Ovary (tissue), 9 donors: Measurements from ENCODE around the gene ULK2. TPM values are rescaled to one million over a fixed set of nuclear protein-coding genes. Genes with fewer than 3 reads are reported as not detected.
A peak's percentile ranks its signal among the peaks of the same experiment; 100 is the strongest.

Experiments used
- DNase-seq, 5 donors: peaks; one replicate each; pipeline ENCODE4 v3.0.0-alpha.2; 2019 to 2020
- H3K27ac ChIP-seq, 2 donors: fragments of 200-600 bp; one replicate each; pipeline versions ENCODE4 v1.5.1 to v1.8.0; 2019 to 2022
- H3K27me3 ChIP-seq: fragments of 200-600 bp; one replicate; pipeline ENCODE4 v1.8.0; 2022
- H3K36me3 ChIP-seq: fragments of 200-600 bp; sonication (generic); one replicate; pipeline ENCODE4 v1.5.1; 2019
- H3K4me1 ChIP-seq: one replicate; pipeline ENCODE4 v1.8.1; 2013; ENCODE audit warnings: mild to moderate bottlenecking, moderate library complexity; ENCODE audit not compliant: insufficient read depth
- H3K4me3 ChIP-seq: fragments of 200-600 bp; sonication (generic); one replicate; pipeline ENCODE4 v1.5.1; 2017
- H3K9me3 ChIP-seq, 2 donors: fragments of 200-600 bp in 1 of 2; sonication (generic) in 1 of 2; one replicate each; pipeline versions ENCODE4 v1.5.1 to v1.8.1; 2013 to 2019; ENCODE audit warnings: mild to moderate bottlenecking in 1 of 2, moderate library complexity in 1 of 2
- EP300 ChIP-seq: sonication (generic); formaldehyde crosslinking; IDR thresholded peaks from one replicate; pipeline ENCODE4 v1.6.1; 2017; ENCODE audit warnings: antibody characterized with exemption
- POLR2A ChIP-seq: fragments of 450-650 bp; IDR thresholded peaks from one replicate; pipeline ENCODE4 v1.6.1; 2017; ENCODE audit warnings: antibody characterized with exemption, mild to moderate bottlenecking, moderate library complexity
- WGBS, 3 donors: extraction: QIAGEN DNeasy Blood & Tissue Kit in 1 of 3; methylation state at CpG; one replicate each; pipeline versions ENCODE4 v1.1.5 to v1.1.7; 2013 to 2017; 5-methylcytosine and 5-hydroxymethylcytosine counted together
- intact Hi-C, 4 donors: fragments of 100-400 bp; cut with DNase I; formaldehyde crosslinking; loops; one replicate each; pipeline versions ENCODE4 v1.11.0 to v1.15.1; 2022 to 2023
- polyA plus RNA-seq, 2 donors: library from polyadenylated mRNA; stranded (reverse); fragments of 200-250 nt in 1 of 2; fragments of 350-450 nt in 1 of 2; fragmentation: Illumina TruSeq in 1 of 2; extraction: RNeasy Lipid Tissue Mini Kit (QIAGEN cat#74804) in 1 of 2; gene quantifications; one replicate each; pipeline ENCODE4 v1.2.3, GENCODE V29; 2013 to 2014
- total RNA-seq, 7 donors: library from RNA; depleted of rRNA in 2 of 7; stranded (reverse); fragments of >200 nt in 2 of 7; fragmentation: NEBNext Ultra II Directional in 3 of 7; extraction: Animal tissue kit (Norgen Biotek cat#: 25700) in 3 of 7; gene quantifications; one replicate each; pipeline versions ENCODE4 v1.1.0 to v1.2.4, GENCODE V29; 2016 to 2023
- TF ChIP-seq, protein P1 (sequence below), 3 donors: fragments of 450-650 bp in 2 of 3; fragments of 200-600 bp in 1 of 3; IDR thresholded peaks; one replicate each; pipeline versions ENCODE4 v1.5.1 to v1.8.0; 2016 to 2022; ENCODE audit warnings: antibody characterized with exemption in 3 of 3, mild to moderate bottlenecking in 1 of 3
- donor health status: DM: no; HTN: no; CAD: no; lungs with moderate emphysema.
- donor health status: DM: no; HTN: no; CAD: no.
- donor health status: Bipolar disorder and iron deficiency.
- donor health status: DM: yes; HTN: yes; CAD: no.
- donor health status: DM: no; HTN: no; CAD: no.
- donor health status: DM: yes; HTN: yes; CAD: no.

The ULK2 gene
- total and polyA plus RNA-seq, 9 donors: 13.8 to 24.5 (median 20.8) TPM

DNA sequence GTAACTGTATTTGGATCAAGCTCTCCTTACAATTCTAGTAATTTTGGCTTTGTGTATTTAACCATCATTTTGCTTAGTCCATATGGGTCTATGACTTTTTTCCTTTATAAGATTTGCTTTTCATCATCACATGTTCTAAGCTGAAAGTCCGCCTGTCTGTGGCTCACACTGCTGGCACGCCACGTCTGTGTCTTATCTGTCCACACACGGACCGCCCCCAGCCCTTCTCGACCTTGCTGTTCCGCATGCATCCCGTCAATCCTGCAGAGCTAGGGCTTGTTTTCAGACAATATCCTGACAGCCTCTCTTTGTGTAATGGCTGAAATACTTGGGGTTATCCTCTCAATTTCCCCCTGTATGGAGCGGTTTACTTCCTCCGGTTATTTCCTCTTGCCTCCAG, 111.2 kb downstream of the ULK2 start:
- Histone ChIP-seq H3K4me1 (no peaks in the 10 kb centered on the region), H3K4me3 (no peak overlapping the region), H3K36me3 (no peaks in the 10 kb centered on the region), H3K9me3 (no peaks in the 10 kb centered on the region), H3K27me3 (no peaks in the 10 kb centered on the region), H3K27ac (no peak overlapping the region)
- intact Hi-C loops: loop anchor here in 2 of 4 donors (5.0 to 10.0 kb wide), 2 partner anchors 104 to 392 kb away; partner anchors contain the start of gene B9D1 (in 1 of the 2)
- WGBS, 3 donors: 28 to 50% (median 33%) methylated on average over 10 of the region's 10 CpGs
- DNase-seq: no peak
- TF ChIP-seq POLR2A (no peak), EP300 (no peak)
- TF ChIP-seq, protein P1, sequence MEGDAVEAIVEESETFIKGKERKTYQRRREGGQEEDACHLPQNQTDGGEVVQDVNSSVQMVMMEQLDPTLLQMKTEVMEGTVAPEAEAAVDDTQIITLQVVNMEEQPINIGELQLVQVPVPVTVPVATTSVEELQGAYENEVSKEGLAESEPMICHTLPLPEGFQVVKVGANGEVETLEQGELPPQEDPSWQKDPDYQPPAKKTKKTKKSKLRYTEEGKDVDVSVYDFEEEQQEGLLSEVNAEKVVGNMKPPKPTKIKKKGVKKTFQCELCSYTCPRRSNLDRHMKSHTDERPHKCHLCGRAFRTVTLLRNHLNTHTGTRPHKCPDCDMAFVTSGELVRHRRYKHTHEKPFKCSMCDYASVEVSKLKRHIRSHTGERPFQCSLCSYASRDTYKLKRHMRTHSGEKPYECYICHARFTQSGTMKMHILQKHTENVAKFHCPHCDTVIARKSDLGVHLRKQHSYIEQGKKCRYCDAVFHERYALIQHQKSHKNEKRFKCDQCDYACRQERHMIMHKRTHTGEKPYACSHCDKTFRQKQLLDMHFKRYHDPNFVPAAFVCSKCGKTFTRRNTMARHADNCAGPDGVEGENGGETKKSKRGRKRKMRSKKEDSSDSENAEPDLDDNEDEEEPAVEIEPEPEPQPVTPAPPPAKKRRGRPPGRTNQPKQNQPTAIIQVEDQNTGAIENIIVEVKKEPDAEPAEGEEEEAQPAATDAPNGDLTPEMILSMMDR (IDR thresholded peaks at IDR 0.05): no peak

DNA sequence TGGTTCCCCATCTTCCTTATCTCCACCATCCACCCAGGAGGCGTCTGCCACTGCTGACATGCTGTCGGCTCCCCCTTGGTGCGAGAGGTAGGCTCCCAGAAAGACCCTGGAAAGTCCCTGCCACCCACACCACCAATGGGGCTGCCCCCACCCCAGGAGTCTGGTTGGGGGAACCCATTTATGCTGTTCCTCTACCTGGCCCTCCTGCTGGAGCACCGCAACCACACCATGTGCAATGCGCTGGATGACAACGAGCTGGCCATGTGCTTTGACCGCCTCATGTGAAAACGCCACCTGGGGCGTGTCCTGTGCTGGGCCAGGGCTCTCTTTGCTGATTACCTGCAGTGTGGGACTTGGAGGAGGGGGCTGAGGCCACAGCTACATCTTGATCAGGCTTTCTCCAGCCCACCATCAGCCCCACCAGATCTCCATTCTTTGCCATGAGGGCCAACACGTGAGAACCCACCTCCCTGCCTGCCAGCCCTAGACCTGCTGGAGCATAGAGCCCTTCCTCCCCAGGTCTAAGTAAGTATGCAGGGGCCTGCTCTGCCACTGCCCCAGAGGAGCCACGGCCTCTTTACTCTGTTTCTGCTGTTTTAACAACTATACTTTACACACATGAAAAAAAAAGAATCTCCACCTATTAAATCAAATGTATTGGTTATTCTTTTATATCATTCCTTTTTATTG, 111.8 kb downstream of the ULK2 start:
- H3K4me3 ChIP-seq: no peak overlapping the region
- intact Hi-C loops: loop anchor here in 2 of 4 donors (5.0 to 10.0 kb wide), 2 partner anchors 104 to 391 kb away; partner anchors contain the start of gene B9D1 (in 1 of the 2)
- H3K27me3 ChIP-seq: no peaks in the 10 kb centered on the region
- TF ChIP-seq POLR2A: no peak
- TF ChIP-seq, protein P1 (IDR thresholded peaks at IDR 0.05): no peak
- no peak for TF ChIP-seq EP300
- no peak overlapping the region for H3K27ac ChIP-seq
- H3K4me1 ChIP-seq: no peaks in the 10 kb centered on the region
- no peaks in the 10 kb centered on the region for H3K9me3 ChIP-seq
- WGBS, 3 donors: 89 to 91% (median 91%) methylated on average over 11 of the region's 11 CpGs
- H3K36me3 ChIP-seq: no peaks in the 10 kb centered on the region
- DNase-seq: no peak

DNA sequence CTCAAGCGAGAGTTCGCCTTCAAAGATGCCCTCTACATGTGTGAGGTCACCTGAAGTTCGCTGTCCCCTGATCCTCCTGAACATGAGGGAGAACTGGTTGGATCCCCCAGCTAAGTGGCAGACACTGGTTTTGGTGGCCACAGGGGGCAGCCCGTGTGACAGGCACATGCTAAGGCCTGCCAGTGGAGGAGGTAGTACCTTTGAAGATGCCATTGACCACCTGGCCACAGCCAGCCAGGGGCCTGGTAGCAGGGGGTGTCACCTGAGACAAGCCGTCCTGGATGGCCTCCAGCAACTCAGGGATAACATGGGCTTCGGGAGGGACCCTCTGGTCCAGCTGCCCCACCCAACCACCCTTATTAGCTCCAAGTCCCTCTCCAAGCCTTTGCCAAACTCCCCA, 112.3 kb downstream of the ULK2 start:
- intact Hi-C loops: loop anchor here in 2 of 4 donors (5.0 to 10.0 kb wide), 2 partner anchors 103 to 391 kb away; partner anchors contain the start of gene B9D1 (in 1 of the 2)
- Histone ChIP-seq H3K4me3 (no peak overlapping the region), H3K27me3 (no peaks in the 10 kb centered on the region), H3K36me3 (no peaks in the 10 kb centered on the region), H3K4me1 (no peaks in the 10 kb centered on the region), H3K9me3 (no peaks in the 10 kb centered on the region), H3K27ac (no peak overlapping the region)
- 88 to 93% (median 88%) methylated on average over 6 of the region's 6 CpGs for WGBS, 3 donors
- no peak for DNase-seq
- TF ChIP-seq, protein P1 (IDR thresholded peaks at IDR 0.05): no peak
- TF ChIP-seq POLR2A (no peak), EP300 (no peak)

DNA sequence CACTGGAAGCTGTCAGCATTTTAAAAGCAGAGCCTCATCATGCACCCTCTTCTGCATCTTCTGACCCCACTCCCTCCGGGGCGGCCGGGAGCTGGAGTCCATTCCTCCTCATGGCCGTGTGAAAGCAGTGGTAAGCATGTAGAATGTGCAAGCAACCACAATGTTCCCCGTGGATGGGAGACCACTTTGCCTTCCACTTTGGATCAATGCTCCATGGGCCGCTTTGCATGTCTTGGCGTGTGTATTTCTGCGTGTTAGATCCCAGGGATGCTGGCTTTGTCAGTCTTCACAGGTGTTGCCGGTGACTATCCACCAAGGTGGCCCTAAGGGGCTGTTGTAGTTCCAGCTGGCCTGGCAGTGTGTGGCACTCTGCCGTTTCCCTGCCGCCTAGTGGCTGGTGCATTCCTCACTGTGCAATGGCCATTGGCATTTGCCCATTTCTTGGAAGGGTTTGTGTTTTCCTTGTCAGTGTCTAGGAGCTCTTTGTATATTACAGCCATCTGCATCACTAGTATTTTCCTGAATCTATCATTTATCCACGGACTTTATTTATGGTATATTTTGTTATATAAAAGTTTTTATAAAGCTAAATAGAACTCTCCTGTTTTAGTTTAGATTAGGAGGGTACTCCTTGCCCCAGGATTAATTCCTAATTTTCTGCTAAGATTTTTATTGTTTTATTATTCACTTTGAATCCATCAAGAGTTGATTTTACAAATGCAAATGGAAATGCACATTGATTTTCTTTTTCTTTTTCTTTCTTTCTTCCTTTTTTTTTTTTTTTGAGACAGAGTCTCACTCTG, 113.9 kb downstream of the ULK2 start:
- Histone ChIP-seq H3K27me3 (no peaks in the 10 kb centered on the region), H3K4me1 (no peaks in the 10 kb centered on the region), H3K9me3 (no peaks in the 10 kb centered on the region), H3K36me3 (no peaks in the 10 kb centered on the region), H3K27ac (no peak overlapping the region), H3K4me3 (no peak overlapping the region)
- TF ChIP-seq EP300: no peak
- no peak for TF ChIP-seq POLR2A
- TF ChIP-seq, protein P1 (IDR thresholded peaks at IDR 0.05): no peak
- 73 to 81% (median 75%) methylated on average over 12 of the region's 12 CpGs for WGBS, 3 donors
- intact Hi-C loops: loop anchor here in 1 of 4 donors (10.0 kb wide), 1 partner anchor 389 kb away; the partner anchor contains the start of gene B9D1
- peak in 1 of 5 donors; percentile 21 for DNase-seq
